GM18507 (cell line): ENCODE data around the gene UBAC2.

Experiments
- DNase-seq: peaks from one replicate; pipeline ENCODE4 v3.0.0; 2011; ENCODE audit warnings: low read depth; ENCODE audit not compliant: insufficient read length; ENCODE audit errors: extremely low spot score
- FAIRE-seq: peaks from 2 replicates; lab custom pipeline; 2011; peaks lifted over from hg19 to GRCh38; lab: Jason Lieb, UNC

The UBAC2 gene

DNA sequence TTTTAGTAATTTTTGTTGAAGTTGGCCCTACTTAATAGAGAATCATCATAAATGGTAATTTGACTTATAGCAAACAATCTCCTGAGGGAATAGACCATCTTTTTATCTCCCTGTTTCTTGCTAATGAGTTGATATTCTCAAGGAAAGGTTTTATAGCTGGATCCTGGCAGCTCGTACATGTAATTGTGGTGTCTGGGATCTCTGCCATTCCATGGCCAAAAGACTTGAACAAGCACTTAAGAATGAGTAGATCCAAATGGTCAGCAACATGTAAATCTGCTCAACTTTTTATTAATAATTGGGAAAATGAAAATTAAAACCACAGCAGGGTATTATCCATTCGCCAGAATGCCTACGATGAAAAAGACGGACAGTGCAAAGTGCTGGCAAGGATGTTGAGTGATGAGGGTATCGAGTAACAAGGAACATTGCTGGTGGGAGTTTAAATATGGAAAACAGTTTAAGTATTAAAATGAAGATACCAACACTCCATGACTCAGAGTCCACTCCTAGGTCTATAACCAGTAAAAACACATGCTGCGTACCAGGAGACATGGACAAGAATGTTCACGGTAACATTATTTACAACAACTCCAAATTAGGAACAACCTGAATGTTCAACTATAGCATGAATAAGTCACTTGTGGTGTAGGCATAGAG lies 62.6 kb downstream of the UBAC2 start:
- DNase-seq (no peak), FAIRE-seq (no peak)

DNA sequence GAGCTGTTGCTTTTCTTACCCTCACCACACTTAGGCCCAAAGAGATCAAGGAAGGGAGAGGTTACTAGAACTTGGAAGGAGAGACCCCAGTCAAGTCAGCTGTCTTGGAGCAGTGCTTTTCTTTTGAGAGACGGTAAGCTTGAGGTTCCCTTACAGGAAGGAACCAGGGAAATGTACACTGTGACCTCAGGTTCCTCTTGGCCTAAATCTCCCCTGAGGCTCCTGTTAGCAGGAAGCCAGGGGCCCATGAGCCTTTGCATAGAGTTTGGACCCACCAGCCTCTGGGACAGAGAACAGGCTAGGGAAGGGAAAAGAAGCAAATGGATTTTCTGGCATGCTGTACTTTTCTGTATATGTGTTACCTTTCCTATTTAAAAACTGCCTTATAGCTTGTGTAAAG lies 63.4 kb downstream of the UBAC2 start:
- no peak for FAIRE-seq
- no peak for DNase-seq

- no peak for DNase-seq
- no peak for FAIRE-seq
These were observed 64.6 kb downstream of the UBAC2 start for GRCh38 chr13:99265162-99265800.

DNA sequence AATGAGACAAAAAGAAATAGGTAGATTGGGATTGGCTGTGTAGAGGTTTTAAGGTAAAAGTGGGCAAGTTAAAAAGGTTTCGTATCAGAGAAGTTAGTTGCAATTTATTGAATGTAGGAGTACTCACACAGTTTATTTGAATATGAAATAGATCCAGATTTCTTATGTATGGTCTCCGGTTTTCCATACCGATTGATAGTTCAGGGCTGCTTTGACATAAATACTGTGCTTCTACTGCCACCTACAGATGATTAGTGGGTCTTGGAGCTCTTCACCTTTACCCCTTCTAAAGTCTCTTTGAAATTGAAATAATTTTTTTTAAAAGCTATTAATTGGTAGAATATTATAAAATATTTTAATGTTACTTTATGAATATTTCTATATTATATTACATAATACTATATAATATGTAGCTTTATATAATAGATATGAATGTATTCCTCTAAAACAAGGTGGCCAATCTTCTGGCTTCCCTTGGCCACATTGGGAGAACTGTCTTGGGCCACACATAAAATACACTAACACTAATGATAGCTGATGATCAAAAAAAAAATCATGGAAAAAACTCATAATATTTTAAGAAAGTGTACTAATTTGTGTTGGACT lies 65.3 kb downstream of the UBAC2 start:
- DNase-seq (no peak), FAIRE-seq (peak; percentile 83)

- FAIRE-seq (no peak), DNase-seq (no peak)
These were observed 66.2 kb downstream of the UBAC2 start for GRCh38 chr13:99266827-99267226.

- FAIRE-seq: no peak
- DNase-seq: no peak
These were observed 67.3 kb downstream of the UBAC2 start for GRCh38 chr13:99267927-99268326.

- no peak for FAIRE-seq
- DNase-seq: no peak
These were observed 68.2 kb downstream of the UBAC2 start for GRCh38 chr13:99268822-99269221.

GRCh38 chr13:99269627-99270241 lies 69.1 kb downstream of the UBAC2 start:
- FAIRE-seq (peak; percentile 86), DNase-seq (no peak)

DNA sequence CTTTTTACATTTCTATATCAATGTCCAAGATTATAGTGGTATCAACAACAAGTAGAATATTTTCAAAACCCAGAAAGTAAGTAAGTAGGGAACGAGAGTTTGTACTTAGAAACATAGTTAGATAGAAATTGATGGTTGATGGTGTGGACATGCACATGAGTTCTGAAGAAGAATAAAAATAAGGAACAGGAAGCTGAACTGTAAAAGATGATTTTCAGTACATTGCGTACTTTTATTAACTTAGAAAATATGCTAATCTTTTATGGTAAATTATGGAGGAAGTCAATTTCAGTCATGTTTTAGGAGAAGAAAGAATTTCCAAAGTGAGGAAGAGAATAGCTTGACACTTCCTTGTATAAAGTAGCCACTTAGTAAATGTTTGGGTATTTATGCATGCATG lies 69.9 kb downstream of the UBAC2 start:
- DNase-seq (no peak), FAIRE-seq (peak; percentile 50)

- DNase-seq (no peak), FAIRE-seq (peak; percentile 12)
These were observed 70.6 kb downstream of the UBAC2 start for GRCh38 chr13:99271249-99271648.

DNA sequence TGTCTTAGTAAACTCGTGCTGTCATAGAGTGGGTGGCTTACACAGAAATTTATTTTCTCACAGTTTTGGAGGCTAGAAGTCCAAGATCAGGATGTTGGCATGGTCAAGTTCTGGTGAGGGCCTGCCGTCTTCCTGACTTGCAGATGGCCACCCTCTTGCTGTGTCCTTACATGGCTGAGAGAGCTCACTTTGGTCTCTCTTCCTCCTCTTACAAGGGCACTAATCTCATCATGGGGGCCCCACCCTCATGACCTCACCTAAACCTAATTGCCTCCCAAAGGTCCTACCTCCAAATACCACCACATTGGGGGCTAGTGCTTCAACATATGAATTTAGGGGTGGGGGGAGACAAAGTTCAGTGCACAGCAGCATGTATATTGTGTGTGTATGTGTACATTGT lies 71.8 kb downstream of the UBAC2 start:
- FAIRE-seq: no peak
- DNase-seq: no peak

DNA sequence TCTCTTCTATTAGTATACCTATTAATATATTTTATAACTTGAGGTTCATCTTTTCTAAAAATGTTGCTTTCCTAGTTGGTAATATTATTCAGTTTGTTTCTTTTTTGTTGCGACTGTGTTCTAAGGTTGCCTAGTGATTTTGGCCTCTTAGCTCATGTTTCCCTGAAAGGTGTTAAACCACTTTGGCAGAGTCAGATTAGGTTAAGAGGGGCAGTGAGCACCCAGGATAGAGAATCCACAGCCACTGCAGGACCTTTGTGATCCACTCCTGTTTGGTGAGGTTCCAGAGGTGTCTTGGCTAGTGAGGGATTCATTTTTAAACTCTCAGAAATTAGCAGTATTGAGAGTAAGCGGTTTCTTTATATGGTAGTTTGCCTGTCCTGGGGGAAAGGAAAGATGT lies 72.5 kb downstream of the UBAC2 start:
- FAIRE-seq (peak; percentile 39), DNase-seq (no peak)

- FAIRE-seq (peak; percentile 63), DNase-seq (no peak)
These were observed 74.4 kb downstream of the UBAC2 start for GRCh38 chr13:99275093-99275469.

DNA sequence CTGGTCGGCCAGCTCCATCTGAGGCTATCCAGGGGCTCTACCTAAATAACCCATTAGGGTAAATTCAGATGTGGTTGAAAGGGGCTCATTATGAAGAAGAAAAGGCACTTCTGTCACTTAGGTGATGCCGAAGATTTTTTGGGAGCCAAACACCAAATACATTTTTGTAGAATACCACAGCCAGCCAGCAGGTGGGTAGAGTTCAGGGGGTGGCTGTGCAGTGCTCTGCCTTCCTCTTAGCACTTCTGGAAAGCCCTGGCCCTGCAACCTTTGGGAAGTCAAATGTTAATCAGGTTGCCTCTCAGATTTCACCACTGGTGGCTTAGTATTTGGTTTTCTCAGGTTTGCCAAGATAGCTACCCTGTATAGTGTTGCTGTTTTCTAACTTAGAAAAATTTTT lies 76.1 kb downstream of the UBAC2 start:
- FAIRE-seq: no peak
- no peak for DNase-seq

- FAIRE-seq (no peak), DNase-seq (no peak)
These were observed 77.0 kb downstream of the UBAC2 start for GRCh38 chr13:99277629-99278028.

DNA sequence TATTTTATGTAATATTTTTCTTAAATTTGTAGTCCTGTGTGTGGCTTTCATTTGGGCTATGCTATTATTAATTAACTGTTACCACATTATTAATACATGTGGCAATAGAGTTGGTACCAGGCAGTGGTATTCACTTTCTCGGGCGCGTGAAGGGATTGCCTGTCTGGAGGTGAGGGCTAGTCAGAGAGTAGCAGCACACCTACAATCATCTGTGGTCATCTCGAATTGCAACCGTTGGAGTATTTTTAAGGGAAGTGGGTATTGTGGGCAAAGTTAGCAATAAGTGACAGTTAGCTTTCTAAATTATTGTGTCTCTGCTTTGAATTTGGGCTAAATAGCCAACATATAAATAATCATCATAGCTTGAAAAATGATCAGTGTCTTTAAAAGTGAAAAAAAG lies 77.5 kb downstream of the UBAC2 start:
- DNase-seq: no peak
- peak; percentile 69 for FAIRE-seq

- DNase-seq: no peak
- peak; percentile 47 for FAIRE-seq
These were observed 78.2 kb downstream of the UBAC2 start for GRCh38 chr13:99278843-99279242.

DNA sequence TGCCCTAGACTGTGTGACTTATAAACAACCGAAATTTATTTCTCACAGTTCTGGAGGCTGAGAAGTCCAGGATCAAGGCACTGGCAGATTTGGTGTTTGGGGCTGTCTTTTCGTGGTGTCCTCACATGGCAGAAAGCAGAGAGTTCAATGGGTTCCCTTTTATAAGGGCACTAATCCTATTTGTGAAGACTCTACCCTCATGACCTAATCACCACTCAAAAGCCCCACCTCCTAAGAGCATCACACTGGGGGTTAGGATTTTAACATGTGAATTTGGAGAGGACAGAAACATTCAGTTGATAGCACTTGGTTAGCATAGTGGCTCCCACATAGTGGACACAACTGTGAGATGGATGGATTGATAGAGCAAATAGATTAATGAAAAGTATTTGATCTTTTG lies 79.0 kb downstream of the UBAC2 start:
- DNase-seq: no peak
- FAIRE-seq: peak; percentile 24

DNA sequence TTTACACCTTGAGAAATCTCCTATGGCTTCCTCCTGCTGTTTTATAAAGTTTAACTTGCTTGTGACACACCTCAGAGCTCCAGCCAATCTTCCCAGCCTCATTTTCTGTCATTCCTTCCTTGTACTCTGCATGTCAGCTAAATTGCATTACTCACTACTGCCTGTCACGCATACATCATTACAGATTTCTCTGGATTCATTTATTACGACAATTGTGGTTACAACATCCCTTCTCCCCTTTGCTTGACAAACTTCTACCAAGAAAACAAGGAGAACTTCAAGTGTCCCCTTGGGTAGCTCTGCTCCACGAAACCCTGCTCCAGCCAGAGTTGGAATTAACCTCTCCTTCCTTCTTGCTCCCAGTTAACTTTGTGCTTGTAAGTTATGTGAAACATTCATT lies 79.5 kb downstream of the UBAC2 start:
- DNase-seq (no peak), FAIRE-seq (peak; percentile 66)

DNA sequence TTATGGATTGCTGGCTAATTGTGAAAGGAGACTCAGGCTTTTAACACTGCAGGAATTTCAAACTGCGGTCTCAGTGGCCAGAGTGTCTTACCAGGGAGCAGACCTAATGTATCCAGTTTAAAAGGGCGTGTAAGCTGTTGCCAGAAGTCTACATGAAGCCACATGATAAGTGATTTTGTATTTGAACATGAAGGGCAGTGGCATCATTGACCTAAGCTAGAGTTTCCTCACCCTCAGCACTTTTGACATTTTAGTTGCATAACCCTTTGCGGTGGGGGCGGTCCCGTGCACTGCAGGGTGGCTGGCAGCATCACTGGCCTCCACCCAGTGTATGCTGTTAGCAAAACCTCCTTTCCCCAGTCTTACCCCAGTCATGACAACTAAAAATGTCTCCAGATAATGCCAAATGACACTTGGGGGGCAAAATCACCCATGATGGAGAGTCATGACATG lies 81.2 kb downstream of the UBAC2 start:
- peak; percentile 91 for FAIRE-seq
- no peak for DNase-seq
